ENCODE results near the gene LRRC75B.
A peak's percentile ranks its signal among the peaks of the same experiment; 100 is the strongest.
"Not testable (repeated sequence)": the region's sequence is repeated elsewhere in the genome, so short reads cannot be mapped to it uniquely, and the experiment has no call there.

LRRC75B gene, protein sequence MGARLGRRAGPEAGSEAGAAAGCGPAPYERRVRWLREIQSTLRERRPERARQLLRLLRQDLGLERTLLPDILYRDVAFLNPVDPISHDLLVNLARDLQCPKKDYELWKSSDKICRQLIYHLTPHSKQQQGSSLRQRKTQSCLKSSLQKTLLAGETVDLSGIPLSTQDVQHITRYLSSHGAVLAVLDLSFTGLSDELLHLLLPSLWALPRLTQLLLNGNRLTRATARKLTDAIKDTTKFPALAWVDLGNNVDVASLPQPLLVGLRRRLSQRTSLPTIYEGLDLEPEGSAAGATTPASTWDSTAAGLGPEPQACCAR

DNA sequence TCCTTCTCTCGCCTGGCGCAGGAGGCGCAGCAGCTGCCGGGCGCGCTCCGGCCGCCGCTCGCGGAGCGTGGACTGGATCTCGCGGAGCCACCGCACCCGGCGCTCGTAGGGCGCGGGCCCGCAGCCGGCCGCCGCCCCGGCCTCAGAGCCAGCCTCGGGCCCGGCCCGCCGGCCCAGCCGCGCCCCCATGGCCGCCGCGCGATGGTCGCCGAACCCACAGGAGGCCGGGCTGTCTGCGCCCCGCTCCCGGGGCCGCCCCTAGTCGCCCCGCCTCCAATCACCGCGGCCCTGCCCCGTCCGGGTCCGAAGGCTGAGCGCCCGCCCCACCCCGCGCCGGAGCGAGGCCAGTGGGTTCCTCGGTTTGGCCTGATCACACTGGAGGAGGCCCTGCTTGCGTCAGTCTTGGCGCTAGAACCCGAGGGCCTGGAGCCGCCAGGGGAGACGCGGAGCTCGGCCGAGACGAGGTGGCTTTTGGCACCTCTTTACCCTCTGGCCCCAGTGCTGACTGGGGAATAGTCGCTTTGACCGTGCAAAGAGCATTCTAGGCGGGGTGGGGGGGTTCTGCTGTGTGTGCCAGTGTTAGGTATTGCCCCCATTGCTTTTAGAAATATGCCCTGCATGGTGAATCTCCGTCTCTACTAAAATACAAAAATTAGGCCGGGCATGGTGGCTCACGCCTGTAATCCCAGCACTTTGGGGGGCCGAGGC lies at the start of gene LRRC75B:
TSS of gene LRRC75B (minus strand) at position 223 of the 708 bp plus-strand sequence. CDS start at position 189, 34 bp downstream.
- no peak for FAIRE-seq

DNA sequence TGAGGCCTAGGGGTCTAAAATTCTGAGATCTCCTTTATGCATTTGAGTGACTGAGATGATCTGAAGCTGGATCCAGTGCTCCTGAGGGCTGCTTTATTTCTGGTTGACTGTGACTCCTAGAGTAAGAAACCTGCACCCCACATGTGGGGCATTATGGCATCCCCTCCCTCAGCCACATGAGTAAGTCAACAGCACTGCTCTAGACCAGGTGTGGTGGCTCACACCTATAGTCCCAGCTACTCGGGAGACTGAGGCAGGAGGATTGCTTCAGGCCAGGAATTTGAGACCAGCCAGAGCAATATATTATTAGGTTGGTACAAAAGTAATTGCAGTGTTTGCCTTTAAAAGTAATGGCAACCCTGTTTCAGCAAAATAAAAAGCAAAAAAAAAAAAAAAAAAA lies 49.4 kb upstream of the LRRC75B start:
- FAIRE-seq = not testable (repeated sequence)

DNA sequence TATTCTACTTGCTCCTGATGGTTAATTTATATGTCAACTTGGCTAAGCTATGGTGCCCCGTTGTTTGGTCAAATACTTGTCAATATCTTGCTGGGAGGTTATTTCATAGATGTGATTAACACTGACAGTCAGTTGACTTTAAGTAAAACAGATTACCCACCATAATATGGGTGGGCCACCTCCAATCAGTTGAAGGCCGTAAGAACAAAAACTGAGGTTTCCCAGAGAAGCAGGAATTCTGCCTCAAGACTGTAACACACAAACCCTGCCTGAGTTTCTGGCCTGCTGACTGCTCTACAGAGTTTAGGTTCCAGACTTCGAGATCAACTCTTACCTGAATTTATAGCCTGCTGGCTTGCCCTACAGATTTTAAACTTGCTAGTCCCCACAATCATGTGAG lies 43.6 kb upstream of the LRRC75B start:
- FAIRE-seq = not testable (repeated sequence)

DNA sequence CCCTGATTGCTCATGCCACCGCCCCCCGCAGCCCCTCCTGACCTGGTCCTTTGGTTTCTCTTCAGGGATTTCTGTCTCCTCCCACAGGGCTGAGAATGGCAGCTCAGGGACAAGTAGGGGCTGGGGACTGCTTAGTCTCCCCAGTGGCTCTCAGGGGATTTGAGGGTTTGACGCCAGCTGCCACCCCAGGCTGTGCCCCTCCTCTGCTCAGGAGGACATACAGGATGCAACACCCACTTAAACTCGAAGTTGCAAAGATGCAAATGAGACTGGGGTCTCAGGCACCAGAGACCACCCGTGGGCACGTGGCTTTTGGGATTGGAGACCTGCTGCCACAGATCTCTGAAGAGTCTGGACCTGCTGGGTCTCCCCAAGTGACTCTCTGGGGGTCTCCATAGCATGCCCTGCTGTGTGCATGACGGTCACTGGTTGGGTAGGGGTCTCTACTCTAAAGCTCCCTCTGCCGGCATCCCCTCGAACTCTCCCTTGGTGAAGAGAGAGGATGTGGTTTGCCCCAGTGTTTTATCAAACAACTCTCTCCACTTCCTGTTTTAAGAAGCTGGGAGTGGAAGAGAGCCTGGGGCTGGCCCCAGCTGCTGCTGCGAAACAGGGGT lies 42.0 kb upstream of the LRRC75B start:
- FAIRE-seq = not testable (repeated sequence)

DNA sequence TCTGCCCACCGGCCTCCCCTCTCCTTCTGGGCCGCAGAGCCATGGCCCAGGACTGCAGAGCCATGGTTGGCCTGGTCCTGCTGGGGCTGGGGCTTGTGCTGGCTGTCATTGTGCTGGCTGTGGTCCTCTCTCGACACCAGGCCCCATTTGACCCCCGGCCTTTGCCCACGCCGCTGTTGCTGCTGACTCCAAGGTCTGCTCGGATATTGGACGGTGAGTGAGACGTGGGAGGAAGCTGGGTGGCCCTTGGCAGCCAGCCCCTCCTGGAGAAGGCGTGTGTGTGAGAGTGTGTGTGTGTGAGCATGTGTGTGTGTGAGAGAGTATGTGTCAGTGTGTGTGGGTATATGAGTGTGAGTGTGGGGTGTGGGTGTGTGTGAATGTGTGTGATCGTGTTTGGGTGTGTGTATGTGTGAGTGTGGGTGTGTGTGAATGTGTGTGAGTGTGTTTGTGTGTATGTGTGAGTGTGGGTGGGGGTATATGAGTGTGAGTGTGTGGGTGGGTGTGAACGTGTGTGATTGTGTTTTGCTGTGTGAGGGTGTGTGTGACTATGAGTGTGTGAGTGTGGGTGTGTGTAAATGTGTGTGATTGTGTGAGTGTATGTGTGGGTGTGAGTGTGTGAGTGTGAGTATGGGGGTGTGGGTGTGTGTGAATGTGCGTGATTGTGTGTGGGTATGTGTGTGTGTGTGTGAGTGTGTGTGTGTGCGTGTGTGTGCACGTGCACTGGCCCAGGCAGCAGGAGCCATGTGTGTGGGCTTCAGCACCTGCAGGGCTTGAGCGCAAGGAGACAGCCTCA lies 40.6 kb upstream of the LRRC75B start:
- FAIRE-seq = not testable (repeated sequence)

DNA sequence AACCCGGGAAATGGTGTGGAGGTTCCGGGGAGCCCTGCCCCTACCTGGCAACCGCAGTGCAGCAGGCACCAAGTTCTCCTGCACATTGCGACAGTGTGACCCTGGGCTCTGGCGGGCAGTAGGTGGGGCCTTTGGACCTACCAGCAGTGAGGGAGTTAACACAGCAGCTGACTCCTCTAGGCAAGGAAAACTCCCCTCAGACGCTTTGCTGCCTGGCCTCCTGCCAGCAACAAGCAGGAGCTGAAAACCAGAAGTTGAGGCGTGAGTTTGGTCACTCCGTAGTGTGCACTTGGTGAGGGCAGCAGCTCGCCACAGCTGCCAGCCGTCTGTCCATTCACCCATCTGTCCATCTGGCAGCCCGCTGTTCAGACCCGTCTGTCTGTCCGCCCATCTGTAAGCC lies 39.8 kb upstream of the LRRC75B start:
- FAIRE-seq = not testable (repeated sequence)

DNA sequence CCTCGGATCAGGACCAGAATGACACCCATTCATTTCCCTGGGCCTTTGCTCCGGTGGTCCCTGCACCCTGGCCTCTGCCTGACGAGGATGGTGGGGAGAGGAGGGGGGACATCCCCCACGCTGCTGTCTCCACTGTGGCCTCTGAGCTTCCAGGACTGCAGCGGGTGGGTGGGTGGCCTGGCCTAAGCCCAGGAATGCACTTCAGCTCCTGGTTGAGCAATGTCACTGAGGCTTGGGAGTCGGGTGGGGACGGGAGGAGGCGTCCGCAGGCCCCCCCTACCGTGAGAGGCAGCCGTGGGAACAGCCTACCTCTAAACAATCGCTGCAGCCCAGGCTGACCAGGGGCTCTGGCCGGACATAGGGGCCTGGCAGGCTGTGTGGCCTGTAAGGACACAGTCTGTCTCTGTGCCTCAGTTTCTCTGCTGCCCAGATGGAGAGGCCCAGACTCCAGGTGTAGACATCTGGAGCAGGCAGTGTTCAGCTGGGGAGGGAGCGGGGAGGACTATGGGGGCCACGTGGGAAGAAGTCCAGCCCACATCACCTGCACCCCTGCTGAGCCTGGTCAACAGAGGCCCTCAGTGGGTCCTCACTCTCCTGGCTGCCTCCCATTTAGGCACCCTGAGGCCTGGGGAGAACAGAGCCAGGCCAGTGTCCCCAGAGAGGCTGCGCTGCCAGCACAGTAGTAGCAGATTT lies 38.7 kb upstream of the LRRC75B start:
- FAIRE-seq = not testable (repeated sequence)

DNA sequence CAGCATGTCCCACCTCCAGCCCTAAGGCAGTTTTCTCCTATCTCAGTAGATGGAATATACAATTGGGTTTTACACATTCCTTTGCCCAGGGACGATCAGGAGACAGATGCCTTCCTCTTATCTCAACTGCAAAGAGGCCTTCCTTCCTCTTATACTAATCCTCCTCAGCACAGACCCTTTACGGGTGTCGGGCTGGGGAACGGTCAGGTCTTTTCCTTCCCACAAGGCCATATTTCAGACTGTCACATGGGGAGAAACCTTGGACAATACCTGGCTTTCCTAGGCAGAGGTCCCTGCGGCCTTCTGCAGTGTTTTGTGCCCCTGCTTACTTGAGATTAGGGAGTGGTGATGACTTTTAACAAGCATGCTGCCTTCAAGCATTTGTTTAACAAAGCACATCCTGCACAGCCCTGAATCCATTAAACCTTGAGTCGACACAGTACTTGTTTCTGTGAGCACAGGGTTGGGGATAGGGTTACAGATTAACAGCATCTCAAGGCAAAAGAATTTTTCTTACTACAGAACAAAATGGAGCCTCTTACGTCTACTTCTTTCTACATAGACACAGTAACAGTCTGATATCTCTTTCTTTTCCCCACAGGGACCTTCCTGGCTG lies 38.0 kb upstream of the LRRC75B start:
- FAIRE-seq = not testable (repeated sequence)

DNA sequence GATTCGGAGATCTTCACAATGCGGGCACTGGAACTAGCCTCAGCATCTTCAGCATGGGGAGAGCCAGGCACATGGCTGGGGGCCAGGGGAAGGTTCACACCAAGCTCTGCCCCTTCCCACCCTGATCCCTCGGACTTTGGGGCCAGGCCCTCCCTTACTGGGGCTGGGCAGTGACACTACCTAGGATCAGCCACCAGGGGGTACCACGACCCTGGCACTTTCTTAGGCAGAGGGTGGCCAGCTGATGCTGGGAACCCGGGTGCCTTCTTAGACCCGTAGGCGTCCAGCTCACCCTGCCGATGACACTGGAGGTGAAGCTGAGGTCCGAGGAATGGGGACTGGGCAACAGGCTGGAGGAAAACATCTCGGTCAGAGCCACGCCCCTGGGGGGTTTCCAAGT lies 36.2 kb upstream of the LRRC75B start:
- FAIRE-seq = not testable (repeated sequence)

DNA sequence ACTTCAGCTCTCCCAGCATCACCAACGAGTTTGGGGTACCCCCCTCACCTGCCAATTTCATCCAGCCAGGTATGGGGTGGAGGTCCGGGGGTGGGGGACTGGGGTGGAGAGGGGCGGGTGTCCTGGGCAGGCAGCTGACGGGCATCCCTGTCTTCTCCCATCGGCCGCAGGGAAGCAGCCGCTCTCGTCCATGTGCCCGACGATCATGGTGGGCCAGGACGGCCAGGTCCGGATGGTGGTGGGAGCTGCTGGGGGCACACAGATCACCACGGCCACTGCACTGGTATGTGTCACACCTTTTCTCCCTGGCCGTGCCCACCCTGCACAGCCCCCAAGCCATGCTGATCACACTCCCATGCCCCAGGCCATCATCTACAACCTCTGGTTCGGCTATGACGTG lies 35.0 kb upstream of the LRRC75B start:
- FAIRE-seq = not testable (repeated sequence)

DNA sequence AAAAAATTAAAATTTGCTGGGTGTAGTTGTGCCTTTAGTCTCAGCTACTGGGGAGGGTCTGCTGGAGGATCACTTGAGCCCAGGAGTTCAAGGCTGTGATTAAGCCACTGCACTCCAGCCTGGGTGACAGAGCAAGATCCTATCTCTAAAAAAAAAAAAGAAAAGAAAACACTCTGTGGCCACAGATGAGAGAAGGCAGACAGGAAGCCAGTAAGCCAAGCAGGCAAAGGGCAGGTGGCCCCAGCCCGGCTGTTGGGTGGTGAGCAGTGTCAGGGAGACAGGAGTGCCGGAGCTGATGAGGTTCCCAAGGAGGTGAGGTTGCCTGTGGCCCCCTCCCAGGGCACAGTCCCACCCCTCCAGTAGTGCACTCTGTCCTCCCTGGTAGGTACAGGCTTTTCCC lies 29.7 kb upstream of the LRRC75B start:
- FAIRE-seq = not testable (repeated sequence)

DNA sequence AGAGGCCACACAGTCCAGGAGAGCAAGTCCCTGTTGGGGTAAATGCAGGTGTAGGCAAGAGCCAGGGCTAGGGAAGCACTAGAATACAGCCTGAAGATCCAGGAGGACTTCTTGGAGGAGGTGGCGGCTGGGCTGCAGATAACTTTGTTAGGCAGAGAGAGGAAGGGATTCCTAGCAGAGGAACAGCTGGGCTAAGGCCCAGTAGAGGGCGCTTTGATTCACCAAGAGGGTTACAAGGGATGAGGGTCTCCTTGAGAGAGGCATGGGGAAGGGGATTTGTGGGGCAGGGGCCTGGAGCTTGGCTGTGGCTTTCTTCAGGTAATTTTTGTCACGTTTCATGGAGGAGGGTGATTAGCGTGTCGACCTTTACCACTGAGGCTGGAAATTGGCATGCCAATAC lies 28.4 kb upstream of the LRRC75B start:
- not testable (repeated sequence) for FAIRE-seq

DNA sequence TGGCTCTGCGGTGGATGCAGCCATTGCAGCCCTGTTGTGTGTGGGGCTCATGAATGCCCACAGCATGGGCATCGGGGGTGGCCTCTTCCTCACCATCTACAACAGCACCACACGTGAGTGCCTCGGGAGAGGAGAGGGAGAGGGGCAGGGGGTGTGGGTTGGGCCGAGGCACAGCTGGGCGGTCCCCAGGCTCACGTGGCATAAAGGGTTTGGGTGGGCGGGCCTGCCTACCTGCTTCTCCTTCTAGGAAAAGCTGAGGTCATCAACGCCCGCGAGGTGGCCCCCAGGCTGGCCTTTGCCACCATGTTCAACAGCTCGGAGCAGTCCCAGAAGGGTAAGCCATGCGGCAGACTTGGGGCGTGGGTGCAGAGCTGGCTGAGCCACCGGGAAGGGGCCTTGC lies 21.9 kb upstream of the LRRC75B start:
- FAIRE-seq = not testable (repeated sequence)

DNA sequence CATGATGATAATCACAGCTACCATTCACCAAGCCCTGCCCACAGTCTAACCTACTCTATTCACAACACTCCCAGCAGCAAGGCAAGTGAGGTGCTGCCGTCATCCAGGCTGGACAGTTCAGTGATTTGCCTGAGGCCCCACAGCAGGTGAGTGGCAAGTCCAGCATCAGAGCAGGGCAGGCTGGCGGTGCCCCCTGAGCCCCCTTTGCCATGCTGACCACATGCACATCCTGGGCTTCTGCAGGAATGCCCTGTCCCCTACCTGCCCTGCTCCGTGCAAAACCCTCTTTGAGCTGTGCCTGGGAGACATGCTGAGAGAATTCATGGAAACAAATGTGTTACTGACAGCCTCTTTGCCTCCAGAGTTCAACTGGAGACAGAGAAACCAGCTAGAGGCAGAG lies 17.0 kb upstream of the LRRC75B start:
- not testable (repeated sequence) for FAIRE-seq

DNA sequence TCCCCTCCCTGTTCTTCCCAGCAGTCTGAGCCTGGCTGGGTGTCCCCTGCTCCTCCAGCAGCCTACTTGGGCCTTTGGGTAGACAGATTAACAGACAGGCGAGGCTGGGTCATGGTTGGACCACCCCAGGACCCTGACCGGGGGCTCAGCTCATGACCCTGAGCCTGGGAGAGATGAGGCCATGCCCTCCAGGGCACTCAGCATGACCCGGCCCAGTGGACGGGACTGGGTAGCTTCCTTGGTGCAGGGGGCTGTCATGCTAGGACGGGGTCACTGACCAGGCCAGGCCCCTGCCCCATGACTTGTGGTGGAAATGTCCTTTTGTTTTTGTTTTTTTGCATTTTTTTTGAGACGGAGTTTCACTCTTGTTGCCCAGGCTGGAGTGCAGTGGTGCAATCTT lies 15.5 kb upstream of the LRRC75B start:
- not testable (repeated sequence) for FAIRE-seq

DNA sequence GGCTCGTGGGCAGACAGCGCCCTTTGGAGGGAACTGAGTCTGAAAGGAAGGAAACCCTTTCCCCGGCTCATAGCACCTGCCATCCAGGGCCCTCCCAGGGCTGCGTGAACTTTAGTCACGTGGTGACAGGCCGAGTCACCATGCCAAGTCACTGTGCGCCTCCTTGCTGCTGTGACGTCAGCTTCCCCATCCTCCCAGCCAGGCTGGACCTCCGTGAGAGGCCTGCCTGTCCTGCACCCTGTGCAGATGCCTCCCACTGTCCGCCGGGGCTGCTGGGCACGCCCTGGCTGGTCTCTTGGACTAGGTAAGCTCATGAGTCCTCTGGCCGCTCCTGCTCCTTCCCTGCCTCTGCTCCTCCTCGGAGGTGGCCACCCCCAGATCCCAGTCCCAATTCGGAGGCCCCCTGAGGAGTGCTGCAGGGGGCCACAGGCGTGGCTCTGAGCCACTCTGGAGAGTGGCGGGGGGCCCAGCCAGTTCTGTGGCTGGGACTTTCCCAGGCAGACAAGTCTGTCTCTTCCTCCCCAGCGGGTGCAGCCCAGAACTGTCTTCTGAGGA lies 14.6 kb upstream of the LRRC75B start:
- not testable (repeated sequence) for FAIRE-seq

DNA sequence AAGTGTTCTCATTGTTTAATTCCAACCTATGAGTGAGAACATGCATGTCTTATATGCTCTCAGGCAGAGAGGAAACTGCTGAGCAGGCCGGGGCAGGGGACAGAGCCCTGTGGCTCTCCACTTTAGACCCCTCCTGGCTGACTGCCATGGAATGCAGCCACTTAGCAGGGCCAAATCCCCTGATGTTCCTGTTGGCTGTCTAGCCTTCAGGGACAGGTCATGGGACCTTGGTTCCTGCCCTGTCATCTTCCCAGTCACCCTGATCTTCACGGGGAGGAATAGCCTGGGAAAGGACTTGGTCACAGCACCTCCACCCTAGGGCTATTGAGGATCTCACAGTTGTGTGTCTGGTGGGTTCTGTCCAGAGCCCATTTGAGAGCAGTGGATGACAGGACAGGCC lies 13.5 kb upstream of the LRRC75B start:
- not testable (repeated sequence) for FAIRE-seq

DNA sequence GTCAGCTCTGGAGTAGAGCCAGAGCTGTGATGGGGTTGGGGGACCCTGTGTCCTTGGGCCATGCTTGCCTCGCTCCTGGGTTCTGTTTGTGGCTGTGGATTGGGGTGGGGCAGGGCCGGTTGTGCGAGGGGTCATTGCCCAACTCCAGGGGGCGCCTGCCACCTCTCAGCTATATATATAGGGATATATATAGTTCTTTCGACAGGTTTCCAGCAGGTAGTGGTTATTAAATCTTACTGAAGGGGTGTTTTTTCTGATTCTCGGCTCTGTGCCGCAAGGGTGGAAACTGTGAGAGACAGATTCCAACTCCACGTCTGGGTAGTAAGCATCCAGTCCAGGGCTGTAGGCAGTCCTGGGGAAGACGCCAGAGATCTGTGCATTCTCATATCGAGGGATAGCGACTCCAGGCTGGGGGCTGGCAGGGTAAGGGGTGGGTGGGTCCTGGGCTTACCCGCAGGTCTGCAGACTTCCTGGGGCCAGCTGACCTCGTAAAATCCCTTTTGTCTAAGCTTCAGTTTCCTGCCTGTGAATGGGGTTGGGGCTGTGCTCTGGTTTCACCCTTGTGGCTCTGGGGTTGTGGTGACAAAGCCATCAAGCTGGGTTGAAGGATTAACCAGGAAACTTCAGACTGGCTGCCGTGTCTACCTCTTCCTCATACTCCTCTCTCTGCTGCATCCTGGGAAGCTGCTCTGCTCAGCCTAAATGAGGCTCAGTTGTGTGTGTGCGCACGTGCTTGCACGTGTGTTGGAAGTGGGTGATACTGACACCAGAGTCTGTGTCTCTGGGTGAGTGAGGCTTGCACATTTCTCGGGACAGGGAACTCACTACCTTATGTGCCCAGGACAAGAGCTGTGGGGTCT lies 11.1 kb upstream of the LRRC75B start:
- FAIRE-seq = peak; percentile 31

DNA sequence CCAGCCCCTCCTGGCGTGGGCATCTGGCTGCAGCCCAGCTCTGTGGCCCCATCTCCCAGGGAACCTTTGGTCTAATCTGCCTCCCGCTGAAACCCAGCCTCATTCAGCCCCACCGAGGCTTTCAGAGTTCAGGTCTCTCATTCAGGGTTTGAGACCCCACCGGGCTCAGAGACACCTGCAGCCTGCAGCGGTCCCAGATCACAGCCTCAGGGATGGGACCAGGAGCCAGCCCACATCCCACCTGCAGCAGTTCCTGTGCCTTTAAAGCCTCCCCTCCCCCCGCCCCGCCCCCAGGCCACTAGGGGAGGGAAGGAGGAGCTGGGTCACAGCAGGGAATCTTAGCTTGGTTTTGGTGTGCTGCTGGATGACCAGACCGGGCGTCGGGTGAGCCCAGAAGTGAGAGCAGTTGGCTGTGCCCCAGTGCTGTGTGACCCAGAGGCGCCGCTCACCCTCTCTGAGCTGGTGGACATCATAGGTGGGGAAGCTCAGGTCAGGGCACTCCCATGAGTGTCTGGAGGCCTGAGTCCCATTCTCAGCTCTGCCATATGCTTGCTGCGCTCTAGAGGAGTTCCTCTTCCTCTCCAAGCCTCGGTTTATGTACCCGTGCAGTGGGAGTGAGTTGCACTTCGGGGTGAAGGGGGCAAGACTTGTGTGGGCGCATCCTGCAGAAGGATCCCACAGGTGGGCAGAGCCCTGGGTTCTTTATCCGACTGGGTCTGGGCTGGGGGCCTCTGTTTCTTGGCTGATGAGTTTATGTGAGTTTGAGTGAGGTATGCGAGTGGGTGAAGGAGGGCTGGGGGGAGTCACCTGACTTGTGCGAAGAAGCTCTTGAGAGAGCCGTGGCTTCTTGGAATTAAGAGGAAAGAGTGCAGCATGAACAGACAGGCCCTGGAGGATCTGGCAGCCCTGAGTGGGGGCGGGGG lies 10.2 kb upstream of the LRRC75B start, which contains the start of gene GGT1:
TSS of gene GGT1 (plus strand) at position 347 of the 923 bp plus-strand sequence. CDS start 7,889 bp downstream, outside the sequence.
- FAIRE-seq = not testable (repeated sequence)
